HG03060 (cell line): ENCODE data around the gene PIEZO1.

Source experiments
- ATAC-seq: cut with Tn5 transposase; IDR thresholded peaks from one replicate; pipeline ENCODE4 v1.9.1; 2021; ENCODE audit warnings: low read depth, moderate number of reproducible peaks; ENCODE audit not compliant: unreplicated experiment

Gene PIEZO1

GRCh38 chr16:88738151-88739084, 46.6 kb downstream of the PIEZO1 start:
- ATAC-seq = no peak

DNA sequence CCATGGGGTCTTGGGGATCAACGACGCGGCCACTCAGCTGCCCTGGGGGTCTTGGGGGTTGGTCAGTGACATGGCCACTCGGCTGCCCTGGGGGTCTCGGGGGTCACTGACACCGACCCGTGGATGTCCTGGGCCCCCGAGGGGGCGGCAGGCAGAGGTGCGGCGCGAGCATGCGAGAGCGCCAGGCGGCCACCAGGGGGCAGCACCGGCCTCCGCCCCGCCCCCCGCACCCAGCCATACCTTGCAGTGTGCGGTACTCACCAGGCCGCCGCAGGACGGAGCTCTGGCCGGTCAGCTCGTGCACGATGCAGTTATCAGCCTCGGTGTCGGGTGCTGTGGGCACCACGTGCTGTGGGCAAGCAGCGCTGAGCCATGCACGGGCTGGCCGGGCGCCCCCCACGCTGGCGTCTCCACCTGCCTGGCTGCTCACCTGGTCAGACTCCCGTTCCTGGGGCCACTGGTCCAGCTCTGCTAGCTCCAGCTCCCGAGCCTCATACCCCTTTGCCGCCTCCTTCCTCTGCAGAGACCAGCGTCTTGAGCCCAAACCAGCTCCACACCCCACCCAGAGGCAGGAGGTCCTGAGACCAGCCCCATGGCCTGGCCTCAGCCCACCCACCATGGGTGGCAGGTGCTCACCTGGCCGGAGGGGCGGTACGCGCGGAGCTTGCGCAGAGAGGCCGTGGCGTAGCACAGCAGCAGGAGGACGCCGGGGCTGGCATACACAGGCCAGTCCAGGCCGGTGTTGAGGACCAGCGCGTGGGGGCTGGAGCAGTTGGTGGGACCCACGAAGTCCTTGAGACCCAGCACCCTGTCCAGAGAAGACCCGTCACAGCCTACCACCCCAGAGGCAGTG, 47.5 kb downstream of the PIEZO1 start:
- no peak for ATAC-seq

- ATAC-seq = no peak
These were observed 48.5 kb downstream of the PIEZO1 start for GRCh38 chr16:88736496-88736895.

- no peak for ATAC-seq
These were observed 48.9 kb downstream of the PIEZO1 start for GRCh38 chr16:88736088-88736487.

DNA sequence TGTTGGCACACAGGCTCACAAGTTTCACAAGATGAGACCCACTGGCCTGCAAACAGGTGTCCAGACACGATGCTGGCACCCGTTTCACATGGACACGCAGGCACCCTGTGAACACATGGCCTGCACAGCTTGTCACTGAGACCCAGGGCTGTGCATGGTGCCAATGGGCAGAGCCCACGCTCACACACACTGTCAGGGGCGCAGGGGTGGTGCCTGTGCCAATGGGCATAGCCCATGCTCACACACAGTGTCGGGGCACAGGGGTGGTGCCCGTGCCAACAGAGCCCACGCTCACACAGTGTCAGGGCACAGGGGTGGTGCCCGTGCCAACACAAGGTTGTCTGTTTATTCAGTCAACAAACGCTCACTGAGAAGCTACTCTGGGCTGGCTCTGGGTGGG, 49.4 kb downstream of the PIEZO1 start:
- ATAC-seq = no peak

DNA sequence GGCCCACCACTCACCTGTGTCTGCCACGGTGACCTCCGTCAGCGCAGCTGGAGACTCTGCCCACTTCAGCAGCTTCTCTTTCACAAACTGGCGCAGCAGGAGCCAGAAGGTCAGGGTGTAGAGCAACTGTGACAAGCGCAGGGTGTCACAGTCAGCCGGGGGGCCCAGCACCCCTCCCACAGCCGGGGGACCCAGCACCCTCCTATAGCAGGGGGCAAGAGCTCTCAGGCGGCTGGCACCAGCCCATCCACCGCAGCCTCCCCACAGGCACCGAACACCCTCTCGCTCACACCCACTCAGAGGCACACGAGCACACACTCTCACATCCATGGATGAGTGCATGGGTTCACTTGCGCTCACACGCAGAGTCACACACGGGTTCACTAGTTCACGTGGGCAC, 49.9 kb downstream of the PIEZO1 start:
- no peak for ATAC-seq

DNA sequence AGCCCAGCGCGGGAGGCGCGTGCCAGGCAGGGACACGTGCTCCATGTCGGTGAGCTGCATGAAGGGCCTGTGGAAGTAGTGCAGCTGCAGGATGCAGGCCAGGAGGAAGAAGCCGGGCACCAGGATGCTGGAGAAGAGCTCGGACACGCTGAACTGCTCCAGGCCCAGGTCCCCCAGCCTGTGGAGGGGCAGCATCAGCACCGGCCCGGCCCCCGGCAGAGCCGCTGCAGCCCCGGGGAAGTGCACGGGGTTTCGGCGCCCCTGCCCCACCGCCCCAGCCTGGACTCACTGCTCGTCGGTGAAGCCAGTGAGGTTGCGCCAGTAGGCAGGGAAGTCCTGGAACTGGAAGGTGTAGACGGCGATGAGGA, 50.7 kb downstream of the PIEZO1 start:
- ATAC-seq = no peak

- ATAC-seq = no peak
These were observed 51.2 kb downstream of the PIEZO1 start for GRCh38 chr16:88733630-88734360.

DNA sequence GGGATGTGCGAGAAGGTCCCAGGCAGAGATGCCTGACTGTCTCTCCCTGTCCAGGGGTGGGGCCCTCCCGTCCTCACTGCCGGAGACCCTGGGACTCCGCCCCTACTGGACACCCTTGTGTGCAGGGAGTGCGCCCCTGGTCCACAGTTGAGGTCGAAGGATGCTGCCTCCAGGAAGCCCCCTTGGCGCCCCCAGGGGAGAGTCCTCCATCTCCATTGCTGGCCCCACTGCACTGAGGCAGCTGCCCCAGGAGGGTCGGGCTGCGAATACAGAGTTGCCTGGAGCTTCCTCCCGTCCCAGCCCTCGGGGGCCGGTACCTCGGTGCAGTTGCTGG, 52.1 kb downstream of the PIEZO1 start:
- ATAC-seq = no peak

DNA sequence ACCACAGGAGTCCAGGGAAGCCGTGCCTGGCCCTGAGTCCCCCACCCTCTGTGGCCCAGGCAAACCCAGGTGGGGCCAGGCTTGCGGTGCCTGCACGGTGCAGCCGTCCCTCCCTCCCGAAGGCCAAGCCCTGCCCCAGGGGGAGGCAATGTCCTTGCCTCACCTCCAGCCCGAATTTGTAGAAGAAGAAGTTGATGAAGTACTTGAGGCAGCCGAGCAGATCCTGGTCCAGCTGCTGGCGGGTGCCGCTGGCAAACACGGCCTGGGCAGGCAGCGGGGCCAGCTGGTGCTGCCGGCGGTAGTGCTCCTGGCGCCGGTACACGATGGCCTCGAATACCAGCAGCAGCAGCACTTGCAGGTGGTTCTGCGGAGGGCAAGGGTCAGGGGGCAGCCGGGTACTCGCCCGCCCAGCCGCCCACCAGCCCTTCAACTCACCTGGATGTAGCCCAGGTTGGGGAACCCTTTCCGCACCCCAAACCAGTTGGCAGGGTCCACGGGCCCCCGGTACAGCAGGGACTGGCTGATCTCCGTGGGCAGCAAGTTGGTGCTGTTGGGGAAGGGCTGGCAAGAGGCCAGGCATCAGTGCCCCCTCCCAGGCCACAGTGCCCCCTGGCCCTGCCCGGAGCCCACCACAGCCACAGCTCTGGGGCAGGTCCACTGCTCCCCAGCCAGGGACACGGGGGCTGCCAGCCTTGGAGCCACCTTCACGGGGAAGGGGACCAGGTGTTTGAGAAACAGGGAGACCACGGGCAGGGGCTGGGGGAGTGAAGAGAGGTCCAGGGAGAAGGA, 52.7 kb downstream of the PIEZO1 start:
- ATAC-seq = no peak

DNA sequence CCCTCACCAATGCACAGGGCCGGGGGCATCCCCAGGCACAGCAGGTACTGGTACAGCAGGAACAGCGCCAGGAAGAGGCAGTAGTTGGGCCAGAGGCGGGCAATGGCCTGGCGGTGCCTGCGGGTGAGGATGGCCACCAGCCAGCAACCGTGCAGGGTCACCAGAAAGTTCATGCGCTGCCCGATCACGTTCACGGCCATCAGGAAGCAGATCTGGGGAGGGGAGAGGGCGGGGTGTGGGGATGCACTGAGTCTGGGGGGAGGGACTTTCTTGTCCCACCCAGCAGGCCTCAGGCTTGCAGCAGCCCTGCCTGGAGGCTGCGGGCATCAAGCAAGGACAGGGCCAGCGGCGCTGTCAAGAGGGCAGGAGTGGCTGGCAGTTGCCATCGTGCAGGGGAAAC, 53.3 kb downstream of the PIEZO1 start:
- no peak for ATAC-seq

GRCh38 chr16:88730632-88731607, 54.1 kb downstream of the PIEZO1 start:
- no peak for ATAC-seq

- ATAC-seq = no peak
These were observed 57.1 kb downstream of the PIEZO1 start for GRCh38 chr16:88727871-88728270.

DNA sequence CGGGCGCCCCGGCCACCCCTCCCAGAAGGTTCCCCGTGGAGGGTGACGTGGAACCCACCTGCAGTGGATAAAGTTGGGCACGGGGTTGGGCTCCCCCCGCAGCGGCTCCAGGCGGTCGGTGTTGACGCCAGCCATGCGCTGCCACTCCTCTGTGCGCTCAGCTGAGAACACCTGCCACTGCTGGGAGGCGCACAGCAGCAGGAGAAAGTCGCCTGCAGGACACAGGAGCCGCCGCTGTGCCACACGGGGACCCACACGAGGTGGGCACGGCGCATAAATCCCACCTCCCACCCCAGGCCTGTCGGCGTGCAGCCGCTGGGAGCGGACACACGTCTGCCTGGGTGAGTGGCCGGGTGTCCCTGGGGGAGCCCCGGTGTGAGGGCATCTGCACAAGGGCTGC, 58.0 kb downstream of the PIEZO1 start:
- ATAC-seq = no peak

DNA sequence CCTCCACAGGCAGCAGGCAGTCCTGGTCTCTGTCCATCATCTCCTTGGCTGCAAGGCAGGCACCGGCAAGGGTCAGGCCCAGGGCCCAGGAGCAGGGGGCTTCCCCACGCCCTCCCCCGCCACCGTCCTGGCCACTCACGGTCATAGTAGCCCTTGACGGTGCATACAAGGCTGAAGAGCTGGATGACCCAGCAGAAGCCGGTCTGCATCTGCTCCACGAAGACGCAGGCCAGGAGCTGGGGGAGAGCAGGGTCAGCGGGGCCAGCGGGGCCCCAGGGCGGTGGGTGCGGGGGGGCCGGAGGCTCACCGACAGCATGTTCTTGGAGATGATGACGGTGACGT, 58.6 kb downstream of the PIEZO1 start:
- ATAC-seq = no peak

DNA sequence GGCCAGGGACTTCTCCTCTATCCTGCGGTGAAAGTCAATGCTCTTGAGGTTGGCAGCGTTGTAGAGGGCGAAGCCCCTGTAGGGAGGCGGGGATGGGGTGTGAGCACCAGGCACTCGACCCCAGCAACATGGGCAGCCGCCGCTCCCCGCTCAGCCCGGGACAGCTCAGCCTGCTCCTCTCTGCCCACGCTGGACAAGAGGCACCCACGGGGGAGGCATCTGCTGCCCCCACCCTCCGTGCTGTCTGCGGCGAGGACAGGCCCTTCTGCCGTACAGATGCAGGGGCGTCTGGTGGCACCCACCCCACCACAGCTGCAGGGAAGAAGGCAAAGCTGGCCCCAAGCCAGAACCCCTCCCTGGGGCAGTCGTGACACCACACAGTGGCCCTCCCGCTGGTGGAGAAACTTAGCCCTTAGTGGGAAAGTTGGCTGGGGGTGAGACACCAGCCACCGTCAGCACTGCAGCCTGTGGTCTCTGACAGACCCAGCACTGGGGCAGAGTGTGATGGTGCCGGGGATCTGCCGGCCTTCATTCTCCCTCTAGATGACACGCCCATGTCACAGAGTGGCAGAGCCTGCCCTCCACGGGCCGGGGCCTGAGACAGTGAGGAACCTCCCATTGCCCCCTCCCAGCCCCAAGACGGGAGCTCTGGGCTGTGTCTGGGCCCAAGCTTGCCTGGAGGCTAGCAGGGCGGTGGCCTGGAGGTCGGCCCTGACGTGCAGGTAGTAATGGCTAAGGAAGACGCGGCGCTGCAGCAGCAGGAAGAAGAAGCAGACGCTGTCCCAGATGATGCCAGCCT, 59.2 kb downstream of the PIEZO1 start:
- ATAC-seq = no peak

- no peak for ATAC-seq
These were observed 60.0 kb downstream of the PIEZO1 start for GRCh38 chr16:88724855-88725555.

- ATAC-seq = no peak
These were observed 61.1 kb downstream of the PIEZO1 start for GRCh38 chr16:88723911-88724310.
